ENCODE data around the gene CACTIN. TPM values are rescaled to one million over a fixed set of nuclear protein-coding genes. Genes with fewer than 3 reads are reported as not detected.
"Not testable (repeated sequence)": the region's sequence is repeated elsewhere in the genome, so short reads cannot be mapped to it uniquely, and the experiment has no call there.

Gene CACTIN
- total and polyA plus RNA-seq, 2 of the 8 experiments (the other 6 are each of a cell fraction or from before 2014, with no cell fraction given): 25.8 to 29.9 TPM

GRCh38 chr19:3666545-3666856 is 39.9 kb upstream of the CACTIN start:
- not testable (repeated sequence) for H3K4me2 ChIP-seq (ENCODE audit: insufficient read depth in 1 of 2, low read depth in 2 of 2, low read length in 2 of 2); H3K79me1 ChIP-seq (ENCODE audit: low read depth, low read length); H3K23ac ChIP-seq (ENCODE audit: insufficient read length); H3K9me3 ChIP-seq (ENCODE audit: insufficient read depth in 2 of 2, low read depth in 1 of 2, low read length in 1 of 2); H3K14ac ChIP-seq (ENCODE audit: insufficient read length); H2BK120ac ChIP-seq (replicated peaks; ENCODE audit: low read depth, low read length); H2AK5ac ChIP-seq (ENCODE audit: low read depth, low read length); H3K56ac ChIP-seq (replicated peaks; ENCODE audit: insufficient read length, low read depth, low read length); H3K18ac ChIP-seq (ENCODE audit: extremely low read depth, low read length); H4K5ac ChIP-seq (ENCODE audit: insufficient read length, low read depth, low read length); H3K27ac ChIP-seq (ENCODE audit: low read depth, low read length); H3K27me3 ChIP-seq (replicated peaks in 1 of 4; ENCODE audit: control insufficient read depth in 3 of 4, extremely low read depth in 1 of 4, insufficient read depth in 3 of 4, low read length in 3 of 4); H2AFZ ChIP-seq (ENCODE audit: low read length); DNase-seq (ENCODE audit: low read depth in 1 of 2, low spot score in 2 of 2); H3K4me3 ChIP-seq (ENCODE audit: extremely low read depth in 1 of 4, insufficient read depth in 2 of 4, low read depth in 3 of 4, low read length in 4 of 4); FAIRE-seq; H3K9ac ChIP-seq (replicated peaks in 1 of 4; ENCODE audit: extremely low read depth in 1 of 4, low read depth in 3 of 4, low read length in 3 of 4); H4K8ac ChIP-seq (ENCODE audit: extremely low read depth, insufficient read depth, low read length); H3K79me2 ChIP-seq (ENCODE audit: control insufficient read depth in 1 of 2, insufficient read depth in 2 of 2, low read length in 2 of 2); H3K23me2 ChIP-seq (ENCODE audit: low read depth, low read length); H3K36me3 ChIP-seq (ENCODE audit: control insufficient read depth in 2 of 4, insufficient read depth in 4 of 4, low read length in 3 of 4)
- CTCF ChIA-PET (ENCODE audit: partially characterized antibody): interaction anchor here (0.6 to 5.8 kb wide), 20 partner anchors 8 to 918 kb away, joined by 3 to 110 read pairs (median 4); partner anchors contain the start of genes MRPL54, NMRK2, PIP5K1C and TJP3
- Histone ChIP-seq H2BK12ac (ENCODE audit: low read depth, low read length) (peak overlapping the region; percentile 99; the same call in 1 of the 2 replicates), H4K91ac (replicated peaks; ENCODE audit: insufficient read length, low read length) (peak overlapping the region; percentile 84), H3K4me1 (replicated peaks in 1 of 4; ENCODE audit: control insufficient read depth in 3 of 4, insufficient read depth in 4 of 4, low read length in 3 of 4) (peaks cover 0 to 11% (median 3%) of the 10 kb centered on the region in 4 experiments; a peak in 5 of 7 replicates), H2BK20ac (ENCODE audit: low read length) (peak overlapping the region; percentile 75; the same call in 1 of the 2 replicates), H2BK15ac (ENCODE audit: low read length) (peak overlapping the region; percentile 55; the same call in 1 of the 2 replicates), H4K20me1 (replicated peaks in 1 of 2; ENCODE audit: control insufficient read depth in 1 of 2, insufficient read depth in 2 of 2, low read length in 2 of 2) (peaks cover 8 to 34% of the 10 kb centered on the region in 2 experiments), H2BK5ac (ENCODE audit: low read depth, low read length) (peak overlapping the region; percentile 71; the same call in 1 of the 2 replicates), H3K4ac (replicated peaks; ENCODE audit: insufficient read length, low read depth, low read length) (peak overlapping the region; percentile 97)
- POLR2A ChIA-PET (ENCODE audit: partially characterized antibody): interaction anchor here (0.7 to 2.5 kb wide), 3 partner anchors 10 to 41 kb away, joined by 3 to 12 read pairs (median 4); no protein-coding TSS in a partner anchor
- TF ChIP-seq KDM1A (IDR thresholded peaks at IDR 0.05; ENCODE audit: borderline replicate concordance, low read length): peak; percentile 83; the same call in 1 of the 2 replicates
- 91% methylated on average over 14 of the region's 14 CpGs; no CpG with 5 or more reads in 1 of the 2 experiments for WGBS, 2 experiments (ENCODE audit: extremely low coverage in 1 of 2, insufficient coverage in 1 of 2, insufficient read length in 1 of 2, insufficient replicate concordance in 2 of 2, low coverage in 1 of 2, low lambda C conversion rate in 2 of 2, missing lambda C conversion rate in 1 of 2)
